ENCODE data around the gene NPBWR2. TPM values are rescaled to one million over a fixed set of nuclear protein-coding genes. Genes with fewer than 3 reads are reported as not detected.
"Not testable (repeated sequence)": the region's sequence is repeated elsewhere in the genome, so short reads cannot be mapped to it uniquely, and the experiment has no call there.

Gene NPBWR2
- total RNA-seq, 6 experiments from 2014 or later: not detected

DNA sequence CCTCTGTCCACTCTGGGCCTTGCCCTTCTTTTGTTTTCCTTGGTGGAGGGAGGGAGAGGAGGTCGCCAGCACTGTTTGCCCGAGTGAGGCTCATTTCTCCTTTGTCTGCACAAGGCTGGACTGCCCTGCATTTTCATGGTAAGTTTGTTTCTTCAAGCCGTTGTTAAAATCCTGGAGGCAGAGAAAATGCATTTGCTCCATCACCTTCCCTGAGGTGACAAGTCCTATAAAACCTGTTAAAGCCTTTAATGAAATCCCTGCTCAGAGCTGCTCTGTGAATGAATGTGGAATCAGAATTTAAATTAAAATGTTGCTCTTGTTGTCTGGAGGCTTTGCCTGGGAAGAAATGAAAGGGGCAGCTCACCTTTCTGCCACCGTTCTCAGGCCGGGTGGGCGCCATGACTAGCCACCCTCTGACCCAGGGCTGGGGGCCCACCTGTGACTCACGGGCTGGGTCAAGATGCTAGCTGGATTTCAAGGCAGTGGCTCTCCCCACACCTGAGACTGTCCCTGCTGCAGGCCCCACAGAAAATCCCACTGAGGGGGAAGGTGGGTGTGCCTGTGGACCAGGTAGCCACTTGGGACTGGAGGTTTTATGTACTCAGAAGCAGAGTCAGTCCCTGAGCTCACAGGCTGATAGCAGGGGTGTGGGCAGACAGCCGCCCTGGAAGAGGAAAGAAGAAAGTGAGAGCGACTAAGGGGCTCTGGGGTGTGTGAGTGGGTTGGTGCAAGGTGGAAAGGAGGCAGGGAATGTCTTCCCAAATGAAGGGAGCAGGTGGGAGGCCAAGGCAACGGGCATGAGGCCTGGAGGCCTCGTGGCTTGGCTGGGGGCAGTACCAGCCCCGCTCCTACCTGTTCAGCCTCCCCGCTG, 32.9 kb upstream of the NPBWR2 start:
- DNase-seq: no peak
- H3K4me1 Mint-ChIP-seq (ENCODE audit: low read depth): no peaks in the 10 kb centered on the region
- H3K9me3 Mint-ChIP-seq: peaks cover 12% of the 10 kb centered on the region
- H3K27me3 Mint-ChIP-seq (ENCODE audit: insufficient read depth): peaks cover 43% of the 10 kb centered on the region
- H3K36me3 Mint-ChIP-seq (ENCODE audit: low read depth): peaks cover 12% of the 10 kb centered on the region
- no peak overlapping the region for H3K27ac Mint-ChIP-seq
- no peak for TF ChIP-seq CTCF (IDR thresholded peaks at IDR 0.05)
- H3K4me3 Mint-ChIP-seq: no peak overlapping the region

DNA sequence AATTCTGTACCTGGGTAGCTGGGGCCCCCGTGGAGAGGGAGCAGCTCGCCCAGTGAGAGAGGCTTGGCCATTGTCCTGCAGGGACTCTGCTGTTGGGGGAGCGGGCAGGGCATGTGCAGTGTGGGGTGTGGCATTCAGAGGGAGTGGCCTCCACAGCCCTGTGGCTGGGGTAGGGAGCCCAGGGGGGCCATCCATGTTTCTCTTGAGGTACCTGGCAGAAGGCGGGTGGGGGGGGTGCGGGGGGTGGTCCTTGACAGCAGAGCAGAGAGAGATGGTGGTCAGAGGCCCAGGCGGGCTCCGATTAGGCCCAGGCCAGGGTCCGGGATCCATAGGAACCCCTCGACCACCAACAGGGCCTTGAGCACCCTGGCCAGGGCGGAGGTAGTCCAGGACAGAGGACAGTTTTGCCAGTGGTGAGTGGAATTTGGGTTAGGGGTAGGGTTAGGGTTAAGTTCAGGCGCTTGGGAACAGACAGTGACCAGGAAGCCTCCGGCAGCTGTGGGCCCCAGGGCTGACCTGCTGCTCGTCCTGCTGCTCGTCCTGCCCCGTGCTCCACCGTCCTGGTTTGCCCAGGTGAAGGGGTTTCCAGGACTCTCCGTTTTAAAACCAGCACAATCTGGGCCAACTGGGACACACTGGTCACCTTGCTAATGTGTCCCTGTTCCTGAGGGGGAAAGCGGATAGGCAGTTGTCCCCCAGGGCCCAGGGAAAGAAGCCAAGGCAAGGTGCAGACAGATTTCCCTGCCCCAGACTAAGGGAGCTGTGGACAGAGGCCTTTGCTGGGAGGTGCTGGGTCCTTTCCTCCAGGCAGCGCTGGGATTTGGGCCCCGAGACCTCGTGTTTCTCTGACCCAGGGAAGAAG, 32.1 kb upstream of the NPBWR2 start:
- Mint-ChIP-seq H3K9me3 (peaks cover 3% of the 10 kb centered on the region), H3K4me3 (no peak overlapping the region), H3K27me3 (ENCODE audit: insufficient read depth) (peaks cover 41% of the 10 kb centered on the region), H3K4me1 (ENCODE audit: low read depth) (no peaks in the 10 kb centered on the region), H3K36me3 (ENCODE audit: low read depth) (peaks cover 4% of the 10 kb centered on the region; the same call in 1 of the 2 replicates), H3K27ac (no peak overlapping the region)
- DNase-seq: no peak
- no peak for TF ChIP-seq CTCF (IDR thresholded peaks at IDR 0.05)

- H3K27me3 Mint-ChIP-seq (ENCODE audit: insufficient read depth): peaks cover 44% of the 10 kb centered on the region
- H3K4me1 Mint-ChIP-seq (ENCODE audit: low read depth): no peaks in the 10 kb centered on the region
- DNase-seq: no peak
- no peak for TF ChIP-seq CTCF (IDR thresholded peaks at IDR 0.05)
- H3K27ac Mint-ChIP-seq: no peak overlapping the region
- no peaks in the 10 kb centered on the region for H3K36me3 Mint-ChIP-seq (ENCODE audit: low read depth)
- H3K4me3 Mint-ChIP-seq: no peak overlapping the region
- no peaks in the 10 kb centered on the region for H3K9me3 Mint-ChIP-seq
Observed at GRCh38 chr20:64138276-64138815, 31.0 kb upstream of the NPBWR2 start.

DNA sequence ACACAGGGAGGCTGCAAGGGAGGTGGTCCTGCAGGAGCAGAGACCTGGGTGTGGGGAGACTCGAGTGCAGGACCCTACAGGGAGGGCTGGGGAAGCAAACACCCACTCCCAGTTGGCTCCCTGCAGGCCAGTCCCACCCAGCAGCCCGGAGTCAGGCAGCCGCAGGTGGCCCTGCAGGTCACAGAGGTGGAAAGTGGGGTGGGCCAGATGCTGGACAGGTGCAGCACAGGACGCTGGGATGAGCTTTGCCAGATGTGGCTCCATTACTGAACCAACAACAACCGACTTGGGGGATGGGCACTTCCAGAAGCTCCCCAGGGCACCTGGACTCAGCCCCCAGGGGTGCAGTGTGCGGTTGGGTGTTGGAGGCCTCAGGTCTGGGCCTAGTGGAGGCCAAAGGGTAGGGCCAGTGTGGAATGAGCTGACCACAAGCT, 30.2 kb upstream of the NPBWR2 start:
- DNase-seq: no peak
- no peaks in the 10 kb centered on the region for H3K4me1 Mint-ChIP-seq (ENCODE audit: low read depth)
- peaks cover 37% of the 10 kb centered on the region for H3K27me3 Mint-ChIP-seq (ENCODE audit: insufficient read depth)
- no peaks in the 10 kb centered on the region for H3K36me3 Mint-ChIP-seq (ENCODE audit: low read depth)
- H3K9me3 Mint-ChIP-seq: no peaks in the 10 kb centered on the region
- H3K4me3 Mint-ChIP-seq: no peak overlapping the region
- TF ChIP-seq CTCF (IDR thresholded peaks at IDR 0.05): no peak
- no peak overlapping the region for H3K27ac Mint-ChIP-seq

DNA sequence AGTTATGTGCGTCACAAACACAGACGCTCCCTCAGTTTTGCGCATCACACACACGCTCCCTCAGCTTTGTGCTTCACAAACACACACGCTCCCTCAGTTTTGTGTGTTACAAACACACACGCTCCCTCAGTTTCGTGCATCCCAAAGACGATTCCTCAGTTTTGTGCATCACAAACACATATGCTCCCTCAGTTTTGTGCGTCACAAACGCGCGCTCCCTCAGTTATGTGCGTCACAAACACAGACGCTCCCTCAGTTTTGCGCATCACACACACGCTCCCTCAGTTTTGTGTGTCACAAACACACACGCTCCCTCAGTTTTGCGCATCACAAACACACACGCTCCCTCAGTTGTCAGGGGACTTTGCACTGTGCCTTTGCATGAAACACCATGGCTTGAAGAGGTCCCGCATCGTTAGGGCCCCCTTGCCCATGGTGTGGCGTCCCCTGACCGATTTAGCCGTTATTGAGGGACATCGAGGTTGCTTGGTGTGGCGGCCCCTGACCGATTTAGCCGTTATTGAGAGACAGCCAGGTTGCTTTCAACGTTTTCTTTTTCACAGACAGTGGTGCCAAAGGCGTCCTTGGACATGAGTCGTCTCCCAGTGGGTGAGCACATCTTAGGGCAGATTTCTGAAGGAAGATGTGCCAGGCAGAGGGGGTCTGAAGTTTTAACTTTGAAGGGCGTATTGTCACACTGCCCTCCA, 28.8 kb upstream of the NPBWR2 start:
- Mint-ChIP-seq H3K4me1 (ENCODE audit: low read depth) (no peaks in the 10 kb centered on the region), H3K9me3 (no peaks in the 10 kb centered on the region), H3K27me3 (ENCODE audit: insufficient read depth) (peaks cover 28% of the 10 kb centered on the region), H3K4me3 (no peak overlapping the region), H3K36me3 (ENCODE audit: low read depth) (no peaks in the 10 kb centered on the region), H3K27ac (no peak overlapping the region)
- no peak for DNase-seq
- no peak for TF ChIP-seq CTCF (IDR thresholded peaks at IDR 0.05)

GRCh38 chr20:64134744-64135143, 27.4 kb upstream of the NPBWR2 start:
- not testable (repeated sequence) for H3K4me1 Mint-ChIP-seq (ENCODE audit: low read depth); H3K4me3 Mint-ChIP-seq; H3K9me3 Mint-ChIP-seq; DNase-seq; H3K27ac Mint-ChIP-seq; H3K36me3 Mint-ChIP-seq (ENCODE audit: low read depth)
- H3K27me3 Mint-ChIP-seq (ENCODE audit: insufficient read depth): peaks cover 16% of the 10 kb centered on the region
